ENCODE results near the gene LRP1B.
"Not testable (repeated sequence)": the region's sequence is repeated elsewhere in the genome, so short reads cannot be mapped to it uniquely, and the experiment has no call there.

The LRP1B gene

DNA sequence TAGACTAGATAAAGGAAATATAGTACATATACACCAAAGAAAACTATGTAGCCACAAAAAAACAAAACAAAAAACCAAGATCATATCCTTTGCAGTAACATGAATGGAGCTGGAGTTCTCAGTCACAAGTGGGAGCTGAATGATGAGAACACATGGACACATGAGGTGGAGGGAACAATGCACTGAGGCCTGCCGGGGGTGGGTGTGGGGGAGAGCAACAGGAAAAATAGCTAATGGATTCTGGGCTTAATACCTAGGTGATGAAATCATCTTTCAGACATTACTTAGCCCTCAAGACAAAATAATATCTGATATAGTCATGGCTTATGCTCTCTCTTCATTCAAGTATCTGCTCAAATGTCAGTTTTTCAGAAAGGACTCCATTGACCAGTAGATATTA is 930.6 kb downstream of the LRP1B start:
- Histone ChIP-seq H3K4me1 (ENCODE audit: insufficient read depth, low read length) (no peaks in the 10 kb centered on the region), H3K27ac (ENCODE audit: low read length) (no peak overlapping the region), H3K27me3 (ENCODE audit: insufficient read depth, low read length) (no peaks in the 10 kb centered on the region), H3K36me3 (ENCODE audit: insufficient read depth, low read depth, low read length) (no peaks in the 10 kb centered on the region), H3K9me3 (ENCODE audit: insufficient read depth, low read depth, low read length) (no peaks in the 10 kb centered on the region), H3K4me3 (ENCODE audit: low read length) (no peak overlapping the region), H3K9ac (ENCODE audit: low read depth, low read length) (no peak overlapping the region)

DNA sequence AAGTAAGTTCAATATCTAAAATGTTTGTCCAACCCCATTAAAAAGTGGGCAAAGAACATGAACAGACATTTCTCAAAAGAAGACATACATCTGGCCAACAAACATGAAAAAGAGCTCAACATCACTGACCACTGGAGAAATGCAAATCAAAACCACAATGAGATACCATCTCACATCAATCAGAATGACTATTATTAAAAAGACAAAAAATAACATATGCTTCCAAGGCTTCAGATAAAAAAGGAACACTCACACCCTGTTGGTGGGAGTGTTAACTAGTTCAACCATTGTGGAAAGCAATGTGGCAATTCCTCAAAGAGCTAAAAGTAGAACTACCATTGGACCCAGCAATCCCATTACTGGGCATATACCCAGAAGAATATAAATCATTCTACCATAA is 931.1 kb downstream of the LRP1B start:
- Histone ChIP-seq H3K4me3 (ENCODE audit: low read length) (no peak overlapping the region), H3K9me3 (ENCODE audit: insufficient read depth, low read depth, low read length) (no peaks in the 10 kb centered on the region), H3K36me3 (ENCODE audit: insufficient read depth, low read depth, low read length) (no peaks in the 10 kb centered on the region), H3K27me3 (ENCODE audit: insufficient read depth, low read length) (no peaks in the 10 kb centered on the region), H3K4me1 (ENCODE audit: insufficient read depth, low read length) (no peaks in the 10 kb centered on the region), H3K9ac (ENCODE audit: low read depth, low read length) (no peak overlapping the region), H3K27ac (ENCODE audit: low read length) (no peak overlapping the region)

DNA sequence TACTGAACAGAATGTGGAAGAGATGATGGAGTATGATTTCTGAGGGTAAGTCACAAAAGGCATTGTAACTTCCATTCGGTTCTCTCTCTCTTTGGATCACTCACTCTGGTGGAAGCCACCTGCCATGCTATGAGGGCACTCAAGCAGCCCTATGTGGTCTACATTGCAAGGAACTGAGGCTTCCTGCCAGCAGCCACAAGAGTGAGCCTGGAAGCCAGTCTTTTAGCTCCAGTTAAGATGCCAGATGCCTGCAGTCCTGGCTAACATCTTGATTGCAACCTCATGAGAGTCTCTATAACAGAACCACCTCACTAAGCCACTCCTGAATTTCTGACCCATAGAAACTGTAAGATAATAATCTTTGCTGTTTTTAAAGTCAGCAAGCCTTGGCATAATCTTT is 935.7 kb downstream of the LRP1B start:
- Histone ChIP-seq H3K9ac (ENCODE audit: low read depth, low read length) (no peak overlapping the region), H3K36me3 (ENCODE audit: insufficient read depth, low read depth, low read length) (no peaks in the 10 kb centered on the region), H3K9me3 (ENCODE audit: insufficient read depth, low read depth, low read length) (no peaks in the 10 kb centered on the region), H3K27me3 (ENCODE audit: insufficient read depth, low read length) (no peaks in the 10 kb centered on the region), H3K4me3 (ENCODE audit: low read length) (no peak overlapping the region), H3K27ac (ENCODE audit: low read length) (no peak overlapping the region), H3K4me1 (ENCODE audit: insufficient read depth, low read length) (peaks cover 4% of the 10 kb centered on the region; the same call in 1 of the 2 replicates)

DNA sequence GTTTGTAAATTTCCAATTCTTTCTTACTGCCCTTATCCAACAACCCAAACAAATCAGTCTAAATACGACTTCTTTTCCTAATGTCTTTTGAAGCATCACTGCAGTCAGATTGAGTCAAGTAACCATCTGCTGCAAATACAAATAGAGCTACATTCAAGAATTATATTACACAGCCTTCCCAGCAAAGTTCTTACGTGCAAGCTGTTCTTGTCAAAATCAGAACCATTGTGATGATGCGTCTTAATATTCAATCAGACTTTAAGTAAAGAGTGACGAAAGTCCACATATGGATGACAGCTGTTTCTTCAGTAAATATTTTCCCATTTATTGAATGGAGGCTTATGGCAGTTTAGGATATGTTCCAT is 943.8 kb downstream of the LRP1B start:
- Histone ChIP-seq H3K36me3 (ENCODE audit: insufficient read depth, low read depth, low read length) (no peaks in the 10 kb centered on the region), H3K9ac (ENCODE audit: low read depth, low read length) (no peak overlapping the region), H3K4me3 (ENCODE audit: low read length) (no peak overlapping the region), H3K27ac (ENCODE audit: low read length) (no peak overlapping the region), H3K9me3 (ENCODE audit: insufficient read depth, low read depth, low read length) (no peaks in the 10 kb centered on the region), H3K27me3 (ENCODE audit: insufficient read depth, low read length) (no peaks in the 10 kb centered on the region), H3K4me1 (ENCODE audit: insufficient read depth, low read length) (peaks cover 3% of the 10 kb centered on the region; the same call in 1 of the 2 replicates)

DNA sequence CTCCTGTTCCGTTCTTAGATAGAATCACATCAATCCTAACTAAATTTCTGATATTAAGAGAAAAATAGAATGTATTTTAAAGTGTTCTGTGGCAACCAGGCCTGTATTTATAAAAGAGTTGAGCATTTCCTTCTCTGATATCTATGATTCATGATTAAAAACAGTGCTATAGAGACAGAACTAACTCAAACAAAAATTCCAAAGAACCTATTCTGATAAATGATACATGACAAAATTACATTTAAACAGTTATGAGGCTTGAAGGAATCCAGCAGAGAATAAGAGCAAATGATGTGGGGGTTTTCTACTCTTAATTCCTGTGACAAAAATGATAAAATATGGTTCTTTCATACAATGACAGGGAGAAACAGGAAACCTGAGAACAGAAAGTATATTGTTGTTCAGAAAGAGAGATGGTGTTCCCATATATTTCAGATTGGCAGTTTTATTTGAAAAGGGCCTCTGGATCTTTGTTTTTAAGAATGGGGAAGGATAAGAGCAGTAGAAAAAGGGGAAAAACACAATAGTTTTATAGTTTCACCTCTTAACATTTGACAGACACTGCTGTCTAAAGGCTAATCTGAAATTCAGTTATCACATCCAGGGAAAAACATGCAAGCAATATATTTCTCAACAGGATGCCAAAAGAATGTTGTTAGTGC is 944.3 kb downstream of the LRP1B start:
- Histone ChIP-seq H3K9me3 (ENCODE audit: insufficient read depth, low read depth, low read length) (no peaks in the 10 kb centered on the region), H3K4me1 (ENCODE audit: insufficient read depth, low read length) (no peaks in the 10 kb centered on the region), H3K36me3 (ENCODE audit: insufficient read depth, low read depth, low read length) (no peaks in the 10 kb centered on the region), H3K9ac (ENCODE audit: low read depth, low read length) (no peak overlapping the region), H3K27ac (ENCODE audit: low read length) (no peak overlapping the region), H3K27me3 (ENCODE audit: insufficient read depth, low read length) (no peaks in the 10 kb centered on the region), H3K4me3 (ENCODE audit: low read length) (no peak overlapping the region)

DNA sequence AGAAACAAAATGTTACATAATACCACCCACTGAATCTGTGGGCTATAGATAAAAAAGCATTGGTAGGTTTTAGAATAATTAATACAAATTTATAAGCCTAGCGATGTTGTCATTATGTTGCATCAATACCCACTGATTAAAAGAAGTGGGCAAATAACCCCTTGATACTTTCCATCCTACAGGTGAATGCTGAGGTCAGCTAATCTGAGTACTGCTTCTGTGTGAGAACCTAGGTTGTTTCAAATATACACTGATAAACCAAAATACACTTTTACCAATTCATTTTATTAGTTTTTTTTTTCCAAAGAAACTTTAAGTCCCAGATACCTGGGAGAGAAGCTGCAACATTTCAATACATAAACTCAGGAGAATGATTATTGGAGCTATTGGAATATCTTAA is 948.6 kb downstream of the LRP1B start:
- Histone ChIP-seq H3K9ac (ENCODE audit: low read depth, low read length) (no peak overlapping the region), H3K27ac (ENCODE audit: low read length) (no peak overlapping the region), H3K4me1 (ENCODE audit: insufficient read depth, low read length) (no peaks in the 10 kb centered on the region), H3K4me3 (ENCODE audit: low read length) (no peak overlapping the region), H3K27me3 (ENCODE audit: insufficient read depth, low read length) (no peaks in the 10 kb centered on the region), H3K9me3 (ENCODE audit: insufficient read depth, low read depth, low read length) (no peaks in the 10 kb centered on the region), H3K36me3 (ENCODE audit: insufficient read depth, low read depth, low read length) (no peaks in the 10 kb centered on the region)

DNA sequence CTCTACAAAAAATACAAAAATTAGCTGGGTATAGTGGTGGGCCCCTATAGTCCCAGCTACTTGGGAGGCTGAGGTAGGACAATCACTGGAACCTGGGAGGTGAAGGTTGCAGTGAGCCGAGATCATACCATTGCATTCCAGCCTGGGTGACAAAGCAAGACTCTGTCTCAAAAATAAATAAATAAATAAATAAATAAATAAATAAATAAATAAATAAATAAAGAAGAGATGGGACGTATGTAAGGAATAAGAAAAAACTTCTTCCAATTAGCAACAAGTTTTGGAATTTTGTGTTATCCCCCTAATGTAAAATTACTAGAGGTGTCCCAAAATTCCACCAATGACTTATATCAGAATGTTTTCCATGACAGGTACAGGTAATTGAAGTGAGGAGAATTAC is 961.7 kb downstream of the LRP1B start:
- not testable (repeated sequence) for H3K4me3 ChIP-seq (ENCODE audit: low read length); H3K27me3 ChIP-seq (ENCODE audit: insufficient read depth, low read length); H3K4me1 ChIP-seq (ENCODE audit: insufficient read depth, low read length); H3K9me3 ChIP-seq (ENCODE audit: insufficient read depth, low read depth, low read length); H3K27ac ChIP-seq (ENCODE audit: low read length); H3K9ac ChIP-seq (ENCODE audit: low read depth, low read length); H3K36me3 ChIP-seq (ENCODE audit: insufficient read depth, low read depth, low read length)

DNA sequence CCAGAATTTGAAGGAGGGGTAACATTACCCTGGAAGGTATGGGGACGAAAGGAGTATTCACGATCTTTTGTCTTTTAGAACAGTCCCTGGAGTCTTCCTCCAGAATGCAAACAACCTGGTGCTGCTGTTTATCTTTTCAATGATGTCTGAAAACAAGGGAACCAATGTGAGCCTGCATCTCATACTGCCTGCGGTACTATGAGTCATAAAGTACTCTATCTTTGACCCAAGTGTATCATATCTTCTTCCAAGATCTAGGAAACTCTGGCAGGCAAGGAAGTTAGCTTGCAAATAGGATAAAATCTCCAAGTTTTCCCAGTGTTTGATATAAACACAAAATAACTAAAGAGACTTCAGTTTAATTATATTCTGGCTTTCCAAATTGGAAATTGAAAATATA is 968.5 kb downstream of the LRP1B start:
- no peak overlapping the region for H3K4me3 ChIP-seq (ENCODE audit: low read length)
- H3K9me3 ChIP-seq (ENCODE audit: insufficient read depth, low read depth, low read length) = no peaks in the 10 kb centered on the region
- no peak overlapping the region for H3K27ac ChIP-seq (ENCODE audit: low read length)
- H3K27me3 ChIP-seq (ENCODE audit: insufficient read depth, low read length) = no peaks in the 10 kb centered on the region
- H3K4me1 ChIP-seq (ENCODE audit: insufficient read depth, low read length) = 0 out of 2 replicates have a peak, but pooled peaks cover 3% of the 10 kb centered on the region
- no peak overlapping the region for H3K9ac ChIP-seq (ENCODE audit: low read depth, low read length)
- no peaks in the 10 kb centered on the region for H3K36me3 ChIP-seq (ENCODE audit: insufficient read depth, low read depth, low read length)

DNA sequence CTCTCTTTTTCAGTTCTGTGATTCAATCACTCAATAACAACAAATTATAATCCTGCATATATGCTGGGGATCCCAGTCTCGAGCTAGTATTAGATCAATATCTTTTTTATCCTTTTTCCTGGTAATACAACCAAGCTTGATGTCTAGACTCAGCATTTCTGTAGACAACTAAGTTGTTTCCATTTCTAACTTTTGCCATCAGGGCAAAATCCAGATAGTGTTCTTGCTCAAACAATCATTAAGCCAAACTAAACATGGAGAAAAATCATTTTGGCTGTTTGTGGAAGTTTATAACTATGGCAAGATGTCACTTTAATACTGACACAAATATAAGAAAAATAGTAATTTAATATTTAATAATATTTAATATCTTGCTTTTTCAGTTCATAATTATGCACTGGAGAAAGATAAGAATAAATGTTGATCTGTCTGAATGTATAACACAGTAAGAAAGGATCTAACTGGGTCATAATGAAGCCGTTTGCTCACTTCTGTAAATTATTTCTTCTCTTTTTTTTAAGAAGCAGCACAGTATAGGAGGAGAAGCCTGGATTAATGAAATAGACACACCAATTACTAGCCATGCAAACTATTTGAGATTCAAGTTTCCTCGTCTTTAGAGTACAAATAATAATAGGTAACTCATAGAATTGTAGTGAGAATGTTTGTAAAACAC is 979.1 kb downstream of the LRP1B start:
- H3K27ac ChIP-seq (ENCODE audit: low read length) = no peak overlapping the region
- no peaks in the 10 kb centered on the region for H3K4me1 ChIP-seq (ENCODE audit: insufficient read depth, low read length)
- H3K4me3 ChIP-seq (ENCODE audit: low read length) = no peak overlapping the region
- H3K9ac ChIP-seq (ENCODE audit: low read depth, low read length) = no peak overlapping the region
- H3K9me3 ChIP-seq (ENCODE audit: insufficient read depth, low read depth, low read length) = no peaks in the 10 kb centered on the region
- H3K27me3 ChIP-seq (ENCODE audit: insufficient read depth, low read length) = no peaks in the 10 kb centered on the region
- no peaks in the 10 kb centered on the region for H3K36me3 ChIP-seq (ENCODE audit: insufficient read depth, low read depth, low read length)

DNA sequence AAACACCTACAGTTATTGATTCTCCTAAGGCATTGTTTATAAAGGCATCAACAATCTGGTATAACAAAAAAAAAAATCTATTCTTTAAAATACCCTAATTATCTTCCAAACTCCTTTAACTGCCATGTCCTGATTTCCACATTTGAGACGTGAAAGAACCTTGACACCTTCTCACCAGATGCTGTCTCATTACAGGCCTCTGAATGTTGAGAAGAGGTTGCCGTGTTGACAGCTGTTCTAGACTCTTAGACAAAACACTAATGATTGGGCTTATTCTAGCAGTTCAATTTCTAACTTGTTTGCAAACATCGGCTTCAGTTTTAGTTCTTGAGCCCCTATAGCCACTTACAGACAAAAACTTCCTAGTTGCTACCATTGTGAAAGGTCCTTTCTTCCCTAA is 988.8 kb downstream of the LRP1B start:
- H3K27ac ChIP-seq (ENCODE audit: low read length) = no peak overlapping the region
- no peak overlapping the region for H3K9ac ChIP-seq (ENCODE audit: low read depth, low read length)
- no peaks in the 10 kb centered on the region for H3K27me3 ChIP-seq (ENCODE audit: insufficient read depth, low read length)
- no peaks in the 10 kb centered on the region for H3K36me3 ChIP-seq (ENCODE audit: insufficient read depth, low read depth, low read length)
- H3K9me3 ChIP-seq (ENCODE audit: insufficient read depth, low read depth, low read length) = no peaks in the 10 kb centered on the region
- H3K4me1 ChIP-seq (ENCODE audit: insufficient read depth, low read length) = no peaks in the 10 kb centered on the region
- H3K4me3 ChIP-seq (ENCODE audit: low read length) = no peak overlapping the region

DNA sequence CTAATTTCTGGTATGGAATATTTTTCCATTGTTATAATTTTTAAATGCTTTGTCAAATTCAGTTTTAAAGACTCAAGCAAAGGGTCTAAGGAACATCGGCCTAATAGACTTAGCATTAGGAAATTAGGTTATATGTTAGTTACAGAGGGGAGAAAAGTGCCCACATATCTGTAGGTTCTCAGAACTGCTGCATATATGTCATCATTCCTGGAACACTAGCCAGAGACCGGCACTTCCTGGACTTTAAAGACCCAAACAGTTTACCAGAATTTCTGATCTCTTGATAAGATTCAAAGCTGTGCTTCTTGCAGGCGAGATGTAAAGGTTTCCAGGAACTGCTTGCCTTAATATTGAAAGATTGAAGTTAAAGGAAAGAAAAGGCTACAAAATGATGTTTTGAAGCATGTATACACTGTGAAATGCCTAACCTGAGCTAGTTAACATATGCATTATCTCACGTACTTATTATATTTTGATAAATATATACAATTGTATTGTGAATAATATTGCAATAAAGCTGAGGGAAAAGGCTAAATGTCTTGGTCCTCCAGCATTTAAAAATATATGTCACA is 993.6 kb downstream of the LRP1B start:
- no peaks in the 10 kb centered on the region for H3K4me1 ChIP-seq (ENCODE audit: insufficient read depth, low read length)
- no peak overlapping the region for H3K9ac ChIP-seq (ENCODE audit: low read depth, low read length)
- no peaks in the 10 kb centered on the region for H3K9me3 ChIP-seq (ENCODE audit: insufficient read depth, low read depth, low read length)
- H3K4me3 ChIP-seq (ENCODE audit: low read length) = no peak overlapping the region
- H3K27ac ChIP-seq (ENCODE audit: low read length) = no peak overlapping the region
- no peaks in the 10 kb centered on the region for H3K27me3 ChIP-seq (ENCODE audit: insufficient read depth, low read length)
- no peaks in the 10 kb centered on the region for H3K36me3 ChIP-seq (ENCODE audit: insufficient read depth, low read depth, low read length)

DNA sequence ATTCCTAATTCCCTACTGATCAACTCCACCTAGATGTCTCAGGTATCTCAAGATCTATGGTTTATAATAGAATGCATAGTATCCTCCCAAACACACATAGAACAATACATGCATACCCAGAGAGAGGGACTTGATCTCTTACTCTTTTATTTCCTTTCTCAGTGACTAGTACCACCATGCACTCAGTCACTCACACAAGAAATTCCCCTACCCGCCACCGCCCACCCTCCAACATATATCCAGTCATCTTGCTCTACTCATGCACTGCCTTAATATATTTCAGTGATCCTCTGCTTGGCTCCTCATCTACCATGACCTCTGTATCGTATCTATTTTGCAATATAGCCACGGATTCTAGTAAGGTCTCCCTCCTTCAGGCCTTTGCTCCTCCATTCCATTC is 996.9 kb downstream of the LRP1B start:
- Histone ChIP-seq H3K36me3 (ENCODE audit: insufficient read depth, low read depth, low read length) (no peaks in the 10 kb centered on the region), H3K27me3 (ENCODE audit: insufficient read depth, low read length) (no peaks in the 10 kb centered on the region), H3K9ac (ENCODE audit: low read depth, low read length) (no peak overlapping the region), H3K4me1 (ENCODE audit: insufficient read depth, low read length) (no peaks in the 10 kb centered on the region), H3K4me3 (ENCODE audit: low read length) (no peak overlapping the region), H3K9me3 (ENCODE audit: insufficient read depth, low read depth, low read length) (no peaks in the 10 kb centered on the region), H3K27ac (ENCODE audit: low read length) (no peak overlapping the region)
